Mucosa of descending colon (tissue), 3 donors: ENCODE results near the gene FMN1. TPM values are rescaled to one million over a fixed set of nuclear protein-coding genes. Genes with fewer than 3 reads are reported as not detected.

Experiments
- ATAC-seq: fragments of 200-7000 bp; cut with Tn5 transposase; one replicate; pipeline ENCODE4 v1.9.1; 2020; ENCODE audit warnings: mild to moderate bottlenecking, moderate library complexity
- DNase-seq, 3 donors: peaks; one replicate each; pipeline ENCODE4 v3.0.0-alpha.2; 2020
- H3K36me3 ChIP-seq: fragments of 200-600 bp; one replicate; pipeline ENCODE4 v1.8.0; 2021; ENCODE audit warnings: low read depth, mild to moderate bottlenecking
- H3K4me1 ChIP-seq: fragments of 200-600 bp; one replicate; pipeline ENCODE4 v1.8.0; 2021; ENCODE audit warnings: low read depth, mild to moderate bottlenecking
- H3K4me3 ChIP-seq: fragments of 200-600 bp; one replicate; pipeline ENCODE4 v1.8.0; 2021; ENCODE audit warnings: mild to moderate bottlenecking
- H3K9me3 ChIP-seq: fragments of 200-600 bp; one replicate; pipeline ENCODE4 v1.8.0; 2021; ENCODE audit warnings: mild to moderate bottlenecking
- intact Hi-C, 2 donors: fragments of 100-400 bp; cut with DNase I in 1 of 2; cut with micrococcal nuclease in 1 of 2; formaldehyde crosslinking; loops; one replicate each; pipeline versions ENCODE4 v1.11.0 to v1.11.1; 2022; cut with DNase I, micrococcal nuclease
- total RNA-seq, 3 donors: library from RNA; stranded (reverse); fragmentation: NEBNext Ultra II Directional in 2 of 3; extraction: Animal tissue kit (Norgen Biotek cat#: 25700) in 2 of 3; gene quantifications; one replicate each; pipeline versions ENCODE4 v1.2.1 to v1.2.4, GENCODE V29; 2021 to 2023
- TF ChIP-seq, protein P1 (sequence below): fragments of 200-600 bp; IDR thresholded peaks from one replicate; pipeline ENCODE4 v1.8.0; 2022; ENCODE audit warnings: antibody characterized with exemption, mild to moderate bottlenecking
- donor health status: DM: no; HTN: no; CAD: no; lungs with moderate emphysema.
- donor health status: DM: no; HTN: no; CAD: no.
- donor health status: DM: no; HTN: yes; CAD: no.

FMN1 gene
- total RNA-seq, 3 donors from 2014 or later, result 30.8 to 65.1 (median 43.4) TPM

- no peak overlapping the region for H3K4me3 ChIP-seq
- intact Hi-C loops, result no loop called here
- no peaks in the 10 kb centered on the region for H3K9me3 ChIP-seq
- no peaks in the 10 kb centered on the region for H3K4me1 ChIP-seq
- TF ChIP-seq, protein P1, sequence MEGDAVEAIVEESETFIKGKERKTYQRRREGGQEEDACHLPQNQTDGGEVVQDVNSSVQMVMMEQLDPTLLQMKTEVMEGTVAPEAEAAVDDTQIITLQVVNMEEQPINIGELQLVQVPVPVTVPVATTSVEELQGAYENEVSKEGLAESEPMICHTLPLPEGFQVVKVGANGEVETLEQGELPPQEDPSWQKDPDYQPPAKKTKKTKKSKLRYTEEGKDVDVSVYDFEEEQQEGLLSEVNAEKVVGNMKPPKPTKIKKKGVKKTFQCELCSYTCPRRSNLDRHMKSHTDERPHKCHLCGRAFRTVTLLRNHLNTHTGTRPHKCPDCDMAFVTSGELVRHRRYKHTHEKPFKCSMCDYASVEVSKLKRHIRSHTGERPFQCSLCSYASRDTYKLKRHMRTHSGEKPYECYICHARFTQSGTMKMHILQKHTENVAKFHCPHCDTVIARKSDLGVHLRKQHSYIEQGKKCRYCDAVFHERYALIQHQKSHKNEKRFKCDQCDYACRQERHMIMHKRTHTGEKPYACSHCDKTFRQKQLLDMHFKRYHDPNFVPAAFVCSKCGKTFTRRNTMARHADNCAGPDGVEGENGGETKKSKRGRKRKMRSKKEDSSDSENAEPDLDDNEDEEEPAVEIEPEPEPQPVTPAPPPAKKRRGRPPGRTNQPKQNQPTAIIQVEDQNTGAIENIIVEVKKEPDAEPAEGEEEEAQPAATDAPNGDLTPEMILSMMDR, result no peak
- DNase-seq (no peak), ATAC-seq (no peak)
- no peaks in the 10 kb centered on the region for H3K36me3 ChIP-seq
Measured at GRCh38 chr15:32822739-32823138, 371.8 kb downstream of the FMN1 start.

DNA sequence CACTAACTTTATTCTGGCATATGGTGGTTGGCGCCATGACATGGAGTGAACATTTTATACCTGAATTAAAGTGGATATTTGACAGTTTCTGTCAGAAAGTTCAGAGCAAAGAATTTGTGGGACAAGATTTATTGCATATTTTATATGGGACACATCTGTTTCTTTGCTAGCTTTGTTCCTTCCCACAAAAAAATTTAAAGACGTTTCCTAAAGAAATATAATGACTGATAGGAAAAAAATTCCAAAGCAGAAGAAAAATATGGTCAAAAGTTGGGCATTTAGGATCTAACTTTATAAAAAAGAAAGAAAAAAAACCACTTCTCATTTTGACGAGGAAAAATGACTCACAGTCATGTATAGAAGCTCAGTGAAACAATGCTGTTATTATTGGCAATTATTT is 375.1 kb downstream of the FMN1 start:
- Histone ChIP-seq H3K4me3 (no peak overlapping the region), H3K4me1 (no peaks in the 10 kb centered on the region), H3K36me3 (no peaks in the 10 kb centered on the region), H3K9me3 (no peaks in the 10 kb centered on the region)
- no peak for ATAC-seq
- intact Hi-C loops, result no loop called here
- TF ChIP-seq, protein P1, result no peak
- no peak for DNase-seq

GRCh38 chr15:32818758-32819447 is 375.6 kb downstream of the FMN1 start:
- no peaks in the 10 kb centered on the region for H3K9me3 ChIP-seq
- DNase-seq, result no peak
- intact Hi-C loops, result no loop called here
- TF ChIP-seq, protein P1, result no peak
- no peaks in the 10 kb centered on the region for H3K4me1 ChIP-seq
- H3K36me3 ChIP-seq, result no peaks in the 10 kb centered on the region
- H3K4me3 ChIP-seq, result no peak overlapping the region
- ATAC-seq, result no peak

GRCh38 chr15:32817577-32817976 is 376.9 kb downstream of the FMN1 start:
- Histone ChIP-seq H3K4me1 (no peaks in the 10 kb centered on the region), H3K36me3 (no peaks in the 10 kb centered on the region), H3K4me3 (no peak overlapping the region), H3K9me3 (no peaks in the 10 kb centered on the region)
- no peak for DNase-seq
- TF ChIP-seq, protein P1, result no peak
- no peak for ATAC-seq
- intact Hi-C loops, result no loop called here

GRCh38 chr15:32807331-32807730 is 387.2 kb downstream of the FMN1 start:
- no peaks in the 10 kb centered on the region for H3K4me1 ChIP-seq
- TF ChIP-seq, protein P1, result no peak
- DNase-seq (no peak), ATAC-seq (no peak)
- no peaks in the 10 kb centered on the region for H3K36me3 ChIP-seq
- intact Hi-C loops, result no loop called here
- H3K4me3 ChIP-seq, result no peak overlapping the region
- no peaks in the 10 kb centered on the region for H3K9me3 ChIP-seq

DNA sequence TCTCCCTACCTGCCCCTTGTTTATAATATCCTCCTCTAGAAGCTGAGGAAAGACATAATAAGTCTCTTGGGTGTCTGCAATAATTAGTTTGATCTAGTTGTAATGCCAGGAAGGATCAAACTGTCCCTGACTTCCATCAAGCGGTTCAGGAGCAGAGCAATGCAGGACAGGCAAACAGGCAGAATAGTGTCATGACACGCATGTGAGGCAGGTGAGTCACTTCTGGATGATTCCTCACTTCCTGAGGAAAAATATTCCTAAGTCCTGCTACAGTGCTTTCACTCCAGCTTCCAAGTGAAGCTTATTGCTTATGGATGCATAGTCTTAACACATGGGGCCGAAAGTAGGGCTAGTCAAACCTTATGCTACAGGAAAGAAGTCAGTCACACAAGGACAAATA is 390.9 kb downstream of the FMN1 start:
- H3K9me3 ChIP-seq, result no peaks in the 10 kb centered on the region
- DNase-seq, result no peak
- TF ChIP-seq, protein P1, result no peak
- no peaks in the 10 kb centered on the region for H3K36me3 ChIP-seq
- intact Hi-C loops, result no loop called here
- ATAC-seq, result no peak
- H3K4me1 ChIP-seq, result no peaks in the 10 kb centered on the region
- no peak overlapping the region for H3K4me3 ChIP-seq
